B cell (primary cell): ENCODE data around the gene STXBP4.

Experiments
- CTCF ChIP-seq: fragments of 200-600 bp; IDR thresholded peaks from one replicate; pipeline ENCODE4 v1.8.0; 2022; ENCODE audit warnings: antibody characterized with exemption, mild to moderate bottlenecking
- EZH2 ChIP-seq: IDR thresholded peaks from 2 replicates; pipeline ENCODE4 v1.6.1; 2012; ENCODE audit warnings: borderline replicate concordance, low read depth, mild to moderate bottlenecking, moderate library complexity, low read length; ENCODE audit not compliant: insufficient read depth, poor library complexity, severe bottlenecking

DNA sequence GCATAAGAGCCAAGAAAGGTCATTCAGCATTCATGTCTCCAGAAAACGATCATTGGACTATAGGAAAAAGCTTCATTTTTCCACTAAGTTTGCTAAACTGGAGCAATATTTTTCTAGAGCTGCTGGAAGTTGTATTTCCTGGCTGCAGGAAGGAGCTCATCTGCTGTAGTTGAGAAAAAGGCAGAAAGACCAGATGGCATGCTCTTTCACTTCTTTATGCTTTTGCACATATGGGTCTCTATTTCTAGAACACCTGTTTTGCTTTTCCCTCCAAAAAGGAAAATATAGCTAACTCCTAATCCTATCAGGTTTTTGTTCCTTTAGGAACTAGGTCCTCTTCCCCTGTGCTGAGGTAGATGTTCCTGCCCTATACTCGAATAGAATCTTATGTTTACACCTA is 234.3 kb downstream of the STXBP4 start:
- TF ChIP-seq CTCF, result no peak
- no peak for TF ChIP-seq EZH2
